ENCODE data around the gene LRRC47. TPM values are rescaled to one million over a fixed set of nuclear protein-coding genes. Genes with fewer than 3 reads are reported as not detected.

LRRC47 gene
- total and polyA plus RNA-seq, 2 of the 8 experiments (the other 6 are each of a cell fraction or from before 2014, with no cell fraction given), result 38.3 to 82.4 TPM

DNA sequence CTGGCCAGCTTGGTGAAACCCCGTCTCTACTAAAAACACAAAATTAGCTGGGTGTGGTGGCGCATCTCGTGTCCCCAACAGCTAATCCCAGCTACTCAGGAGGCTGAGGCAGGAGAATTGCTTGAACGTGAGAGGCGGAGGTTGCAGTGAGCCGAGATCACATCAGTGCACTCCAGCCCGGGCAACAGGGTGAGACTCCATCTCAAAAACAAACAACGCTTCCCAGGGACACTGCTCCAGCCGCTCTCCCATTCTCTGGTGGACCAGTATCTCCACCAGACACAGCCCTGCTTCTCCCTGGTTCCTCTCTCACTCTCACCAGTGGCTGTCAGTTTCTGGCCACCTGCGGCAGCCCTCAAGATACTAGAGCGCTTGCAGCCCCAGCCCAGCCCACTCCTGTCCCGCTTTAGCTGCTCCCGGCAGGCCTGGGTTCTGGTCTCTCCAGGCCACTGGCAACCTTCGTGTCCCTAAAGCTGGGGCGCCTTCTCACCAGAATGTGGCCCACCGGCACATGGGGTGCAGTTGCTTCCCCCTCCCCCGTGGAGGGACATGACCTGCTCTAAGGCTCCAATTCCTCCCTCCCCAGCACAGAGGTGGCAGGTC is 20.9 kb upstream of the LRRC47 start (continued):
- TF ChIP-seq POLR2A (IDR thresholded peaks at IDR 0.05; ENCODE audit: control extremely low read depth in 1 of 2, low read depth in 2 of 2, low read length in 2 of 2), result no peak
- TF ChIP-seq, protein P1, sequence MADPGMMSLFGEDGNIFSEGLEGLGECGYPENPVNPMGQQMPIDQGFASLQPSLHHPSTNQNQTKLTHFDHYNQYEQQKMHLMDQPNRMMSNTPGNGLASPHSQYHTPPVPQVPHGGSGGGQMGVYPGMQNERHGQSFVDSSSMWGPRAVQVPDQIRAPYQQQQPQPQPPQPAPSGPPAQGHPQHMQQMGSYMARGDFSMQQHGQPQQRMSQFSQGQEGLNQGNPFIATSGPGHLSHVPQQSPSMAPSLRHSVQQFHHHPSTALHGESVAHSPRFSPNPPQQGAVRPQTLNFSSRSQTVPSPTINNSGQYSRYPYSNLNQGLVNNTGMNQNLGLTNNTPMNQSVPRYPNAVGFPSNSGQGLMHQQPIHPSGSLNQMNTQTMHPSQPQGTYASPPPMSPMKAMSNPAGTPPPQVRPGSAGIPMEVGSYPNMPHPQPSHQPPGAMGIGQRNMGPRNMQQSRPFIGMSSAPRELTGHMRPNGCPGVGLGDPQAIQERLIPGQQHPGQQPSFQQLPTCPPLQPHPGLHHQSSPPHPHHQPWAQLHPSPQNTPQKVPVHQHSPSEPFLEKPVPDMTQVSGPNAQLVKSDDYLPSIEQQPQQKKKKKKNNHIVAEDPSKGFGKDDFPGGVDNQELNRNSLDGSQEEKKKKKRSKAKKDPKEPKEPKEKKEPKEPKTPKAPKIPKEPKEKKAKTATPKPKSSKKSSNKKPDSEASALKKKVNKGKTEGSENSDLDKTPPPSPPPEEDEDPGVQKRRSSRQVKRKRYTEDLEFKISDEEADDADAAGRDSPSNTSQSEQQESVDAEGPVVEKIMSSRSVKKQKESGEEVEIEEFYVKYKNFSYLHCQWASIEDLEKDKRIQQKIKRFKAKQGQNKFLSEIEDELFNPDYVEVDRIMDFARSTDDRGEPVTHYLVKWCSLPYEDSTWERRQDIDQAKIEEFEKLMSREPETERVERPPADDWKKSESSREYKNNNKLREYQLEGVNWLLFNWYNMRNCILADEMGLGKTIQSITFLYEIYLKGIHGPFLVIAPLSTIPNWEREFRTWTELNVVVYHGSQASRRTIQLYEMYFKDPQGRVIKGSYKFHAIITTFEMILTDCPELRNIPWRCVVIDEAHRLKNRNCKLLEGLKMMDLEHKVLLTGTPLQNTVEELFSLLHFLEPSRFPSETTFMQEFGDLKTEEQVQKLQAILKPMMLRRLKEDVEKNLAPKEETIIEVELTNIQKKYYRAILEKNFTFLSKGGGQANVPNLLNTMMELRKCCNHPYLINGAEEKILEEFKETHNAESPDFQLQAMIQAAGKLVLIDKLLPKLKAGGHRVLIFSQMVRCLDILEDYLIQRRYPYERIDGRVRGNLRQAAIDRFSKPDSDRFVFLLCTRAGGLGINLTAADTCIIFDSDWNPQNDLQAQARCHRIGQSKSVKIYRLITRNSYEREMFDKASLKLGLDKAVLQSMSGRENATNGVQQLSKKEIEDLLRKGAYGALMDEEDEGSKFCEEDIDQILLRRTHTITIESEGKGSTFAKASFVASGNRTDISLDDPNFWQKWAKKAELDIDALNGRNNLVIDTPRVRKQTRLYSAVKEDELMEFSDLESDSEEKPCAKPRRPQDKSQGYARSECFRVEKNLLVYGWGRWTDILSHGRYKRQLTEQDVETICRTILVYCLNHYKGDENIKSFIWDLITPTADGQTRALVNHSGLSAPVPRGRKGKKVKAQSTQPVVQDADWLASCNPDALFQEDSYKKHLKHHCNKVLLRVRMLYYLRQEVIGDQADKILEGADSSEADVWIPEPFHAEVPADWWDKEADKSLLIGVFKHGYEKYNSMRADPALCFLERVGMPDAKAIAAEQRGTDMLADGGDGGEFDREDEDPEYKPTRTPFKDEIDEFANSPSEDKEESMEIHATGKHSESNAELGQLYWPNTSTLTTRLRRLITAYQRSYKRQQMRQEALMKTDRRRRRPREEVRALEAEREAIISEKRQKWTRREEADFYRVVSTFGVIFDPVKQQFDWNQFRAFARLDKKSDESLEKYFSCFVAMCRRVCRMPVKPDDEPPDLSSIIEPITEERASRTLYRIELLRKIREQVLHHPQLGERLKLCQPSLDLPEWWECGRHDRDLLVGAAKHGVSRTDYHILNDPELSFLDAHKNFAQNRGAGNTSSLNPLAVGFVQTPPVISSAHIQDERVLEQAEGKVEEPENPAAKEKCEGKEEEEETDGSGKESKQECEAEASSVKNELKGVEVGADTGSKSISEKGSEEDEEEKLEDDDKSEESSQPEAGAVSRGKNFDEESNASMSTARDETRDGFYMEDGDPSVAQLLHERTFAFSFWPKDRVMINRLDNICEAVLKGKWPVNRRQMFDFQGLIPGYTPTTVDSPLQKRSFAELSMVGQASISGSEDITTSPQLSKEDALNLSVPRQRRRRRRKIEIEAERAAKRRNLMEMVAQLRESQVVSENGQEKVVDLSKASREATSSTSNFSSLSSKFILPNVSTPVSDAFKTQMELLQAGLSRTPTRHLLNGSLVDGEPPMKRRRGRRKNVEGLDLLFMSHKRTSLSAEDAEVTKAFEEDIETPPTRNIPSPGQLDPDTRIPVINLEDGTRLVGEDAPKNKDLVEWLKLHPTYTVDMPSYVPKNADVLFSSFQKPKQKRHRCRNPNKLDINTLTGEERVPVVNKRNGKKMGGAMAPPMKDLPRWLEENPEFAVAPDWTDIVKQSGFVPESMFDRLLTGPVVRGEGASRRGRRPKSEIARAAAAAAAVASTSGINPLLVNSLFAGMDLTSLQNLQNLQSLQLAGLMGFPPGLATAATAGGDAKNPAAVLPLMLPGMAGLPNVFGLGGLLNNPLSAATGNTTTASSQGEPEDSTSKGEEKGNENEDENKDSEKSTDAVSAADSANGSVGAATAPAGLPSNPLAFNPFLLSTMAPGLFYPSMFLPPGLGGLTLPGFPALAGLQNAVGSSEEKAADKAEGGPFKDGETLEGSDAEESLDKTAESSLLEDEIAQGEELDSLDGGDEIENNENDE (IDR thresholded peaks at IDR 0.05; ENCODE audit: insufficient replicate concordance, low read length), result no peak
- no peak for TF ChIP-seq HDAC6 (IDR thresholded peaks at IDR 0.05; ENCODE audit: low read depth, low read length)
- TF ChIP-seq BACH1 (IDR thresholded peaks at IDR 0.05; ENCODE audit: low read length), result no peak
- TF ChIP-seq KDM4A (IDR thresholded peaks at IDR 0.05; ENCODE audit: low read depth, low read length, severe bottlenecking), result no peak

Measured in H1 (cell line).